H1 (cell line): ENCODE results near the gene PLEKHA5. TPM values are rescaled to one million over a fixed set of nuclear protein-coding genes. Genes with fewer than 3 reads are reported as not detected.

Experiments used
- CTCF ChIA-PET: fragments of 300-600 bp; sonication (Branson Sonifier 250); formaldehyde crosslinking; loops from one replicate; lab custom pipeline; 2021; ENCODE audit not compliant: partially characterized antibody; lab: Charles Lee
- POLR2A ChIA-PET: fragments of 300-600 bp; sonication (Branson Sonifier 250); formaldehyde crosslinking; loops from one replicate; lab custom pipeline; 2021; ENCODE audit warnings: inconsistent platforms; ENCODE audit not compliant: partially characterized antibody; lab: Charles Lee
- DNase-seq, 2 experiments: peaks; one replicate each; pipeline versions ENCODE4 v3.0.0 to v3.0.0-alpha.2; 2010 to 2022; ENCODE audit warnings: low spot score in 2 of 2, low read depth in 1 of 2, mixed read lengths in 1 of 2
- FAIRE-seq: peaks from 2 replicates; lab custom pipeline; 2011; peaks lifted over from hg19 to GRCh38; lab: Jason Lieb, UNC
- H2AFZ ChIP-seq: 2 replicates; pipeline ENCODE4 v1.8.1; 2012; ENCODE audit warnings: low read length, inconsistent platforms
- H2AK5ac ChIP-seq: 2 replicates; pipeline ENCODE4 v1.6.1; 2013; ENCODE audit warnings: low read depth, low read length
- H2BK120ac ChIP-seq: replicated peaks from 2 replicates; pipeline ENCODE3; 2013; ENCODE audit warnings: low read depth, low read length, inconsistent platforms
- H2BK12ac ChIP-seq: 2 replicates; pipeline ENCODE4 v1.6.1; 2013; ENCODE audit warnings: low read depth, low read length
- H2BK15ac ChIP-seq: 2 replicates; pipeline ENCODE4 v1.6.1; 2013; ENCODE audit warnings: low read length
- H2BK20ac ChIP-seq: 2 replicates; pipeline ENCODE4 v1.6.1; 2013; ENCODE audit warnings: low read length
- H2BK5ac ChIP-seq: 2 replicates; pipeline ENCODE4 v1.6.1; 2013; ENCODE audit warnings: low read depth, low read length
- H3K14ac ChIP-seq: 2 replicates; pipeline ENCODE4 v1.6.1; 2013; ENCODE audit warnings: inconsistent platforms; ENCODE audit not compliant: insufficient read length
- H3K18ac ChIP-seq: 2 replicates; pipeline ENCODE4 v1.6.1; 2013; ENCODE audit warnings: low read length; ENCODE audit errors: extremely low read depth
- H3K23ac ChIP-seq: 2 replicates; pipeline ENCODE4 v1.6.1; 2013; ENCODE audit warnings: inconsistent platforms; ENCODE audit not compliant: insufficient read length
- H3K23me2 ChIP-seq: 2 replicates; pipeline ENCODE4 v1.6.1; 2013; ENCODE audit warnings: low read depth, low read length
- H3K27ac ChIP-seq: 2 replicates; pipeline ENCODE4 v1.6.1; 2011; ENCODE audit warnings: low read depth, low read length, inconsistent platforms
- H3K27me3 ChIP-seq, 4 experiments: replicated peaks in 1 of 4; 1 replicate in 1 of 4; 2 replicates in 3 of 4; pipeline versions ENCODE4 v1.6.1 to v1.8.1; 2011 to 2013; ENCODE audit warnings: low read length in 3 of 4, mild to moderate bottlenecking in 3 of 4, inconsistent platforms in 2 of 4, mixed read lengths in 2 of 4, moderate library complexity in 1 of 4; ENCODE audit not compliant: control insufficient read depth in 3 of 4, insufficient read depth in 3 of 4; ENCODE audit errors: extremely low read depth in 1 of 4
- H3K36me3 ChIP-seq, 4 experiments: 2 replicates each; pipeline versions ENCODE4 v1.6.1 to v1.8.1; 2011 to 2013; ENCODE audit warnings: mild to moderate bottlenecking in 4 of 4, low read length in 3 of 4, moderate library complexity in 2 of 4, control low read depth in 1 of 4, inconsistent platforms in 1 of 4; ENCODE audit not compliant: insufficient read depth in 4 of 4, control insufficient read depth in 2 of 4
- H3K4ac ChIP-seq: replicated peaks from 2 replicates; pipeline ENCODE3; 2013; ENCODE audit warnings: low read length, low read depth, mixed read lengths, inconsistent platforms; ENCODE audit not compliant: insufficient read length
- H3K4me1 ChIP-seq, 4 experiments: replicated peaks in 1 of 4; 1 replicate in 1 of 4; 2 replicates in 3 of 4; pipeline versions ENCODE4 v1.6.1 to v1.8.1; 2011 to 2013; ENCODE audit warnings: low read length in 3 of 4, inconsistent platforms in 2 of 4, mixed read lengths in 1 of 4; ENCODE audit not compliant: insufficient read depth in 4 of 4, control insufficient read depth in 3 of 4
- H3K4me2 ChIP-seq, 2 experiments: 2 replicates each; pipeline versions ENCODE4 v1.6.1 to v1.8.1; 2011 to 2013; ENCODE audit warnings: low read depth in 2 of 2, low read length in 2 of 2, control low read depth in 1 of 2, inconsistent platforms in 1 of 2, mild to moderate bottlenecking in 1 of 2; ENCODE audit not compliant: insufficient read depth in 1 of 2
- H3K4me3 ChIP-seq, 4 experiments: fragments of 200-600, 300-600 bp in 1 of 4; sonication (generic), shearing (Covaris generic), sonication (Bioruptor Twin) in 1 of 4; 2 replicates each; pipeline versions ENCODE4 v1.5.1 to v1.8.1; 2011 to 2016; ENCODE audit warnings: low read length in 4 of 4, low read depth in 3 of 4, control low read depth in 2 of 4, inconsistent platforms in 2 of 4, mild to moderate bottlenecking in 2 of 4, mixed read lengths in 1 of 4, moderate library complexity in 1 of 4; ENCODE audit not compliant: insufficient read depth in 2 of 4; ENCODE audit errors: extremely low read depth in 1 of 4
- H3K56ac ChIP-seq: replicated peaks from 2 replicates; pipeline ENCODE3; 2013; ENCODE audit warnings: low read depth, mild to moderate bottlenecking, mixed read lengths, low read length, inconsistent platforms; ENCODE audit not compliant: insufficient read length
- H3K79me1 ChIP-seq: 2 replicates; pipeline ENCODE4 v1.6.1; 2013; ENCODE audit warnings: low read depth, low read length, control low read depth
- H3K79me2 ChIP-seq, 2 experiments: 2 replicates each; pipeline versions ENCODE4 v1.6.1 to v1.8.1; 2012 to 2013; ENCODE audit warnings: low read length in 2 of 2, mild to moderate bottlenecking in 2 of 2, inconsistent platforms in 1 of 2; ENCODE audit not compliant: insufficient read depth in 2 of 2, control insufficient read depth in 1 of 2
- H3K9ac ChIP-seq, 4 experiments: replicated peaks in 1 of 4; 1 replicate in 1 of 4; 2 replicates in 3 of 4; pipeline versions ENCODE4 v1.6.1 to v1.8.1; 2011 to 2013; ENCODE audit warnings: low read depth in 3 of 4, low read length in 3 of 4, control low read depth in 2 of 4, mild to moderate bottlenecking in 2 of 4, moderate library complexity in 2 of 4, inconsistent platforms in 1 of 4; ENCODE audit errors: extremely low read depth in 1 of 4
- H3K9me3 ChIP-seq, 2 experiments: 2 replicates each; pipeline versions ENCODE4 v1.6.1 to v1.8.1; 2012 to 2013; ENCODE audit warnings: mild to moderate bottlenecking in 2 of 2, moderate library complexity in 2 of 2, control low read depth in 1 of 2, inconsistent platforms in 1 of 2, low read depth in 1 of 2, low read length in 1 of 2, mixed read lengths in 1 of 2; ENCODE audit not compliant: insufficient read depth in 2 of 2
- H4K20me1 ChIP-seq, 2 experiments: replicated peaks in 1 of 2; 2 replicates each; pipeline versions ENCODE3 to v1.8.1; 2011 to 2013; ENCODE audit warnings: inconsistent platforms in 2 of 2, low read length in 2 of 2, mild to moderate bottlenecking in 1 of 2; ENCODE audit not compliant: insufficient read depth in 2 of 2, control insufficient read depth in 1 of 2
- H4K5ac ChIP-seq: 2 replicates; pipeline ENCODE4 v1.6.1; 2013; ENCODE audit warnings: low read length, low read depth, mixed read lengths, inconsistent platforms; ENCODE audit not compliant: insufficient read length
- H4K8ac ChIP-seq: 2 replicates; pipeline ENCODE4 v1.8.0; 2013; ENCODE audit warnings: mild to moderate bottlenecking, moderate library complexity, low read length, inconsistent platforms; ENCODE audit not compliant: insufficient read depth; ENCODE audit errors: extremely low read depth
- H4K91ac ChIP-seq: replicated peaks from 2 replicates; pipeline ENCODE3; 2013; ENCODE audit warnings: low read length, mixed read lengths, inconsistent platforms; ENCODE audit not compliant: insufficient read length
- BCL11A ChIP-seq, 2 experiments: IDR thresholded peaks; one replicate each; pipeline ENCODE4 v1.6.1; 2011; ENCODE audit warnings: low read depth in 2 of 2, low read length in 2 of 2, mild to moderate bottlenecking in 2 of 2
- CTCF ChIP-seq, 3 experiments: IDR thresholded peaks; 1 replicate in 2 of 3; 2 replicates in 1 of 3; pipeline versions ENCODE4 v1.5.1 to v1.6.1; 2011; ENCODE audit warnings: low read length in 3 of 3, mild to moderate bottlenecking in 3 of 3, inconsistent platforms in 2 of 3, low read depth in 1 of 3, moderate library complexity in 1 of 3; ENCODE audit not compliant: insufficient read depth in 1 of 3; ENCODE audit errors: control extremely low read depth in 1 of 3
- EZH2 ChIP-seq: fragments of 200-600 bp; sonication (generic); IDR thresholded peaks from 2 replicates; pipeline ENCODE4 v1.7.1; 2012; ENCODE audit warnings: low read depth, mild to moderate bottlenecking, moderate library complexity, low read length, inconsistent platforms; ENCODE audit not compliant: severe bottlenecking
- HDAC6 ChIP-seq: IDR thresholded peaks from one replicate; pipeline ENCODE4 v1.7.1; 2012; ENCODE audit warnings: low read depth, mild to moderate bottlenecking, inconsistent platforms, low read length, moderate library complexity
- KDM4A ChIP-seq: IDR thresholded peaks from one replicate; pipeline ENCODE4 v1.7.1; 2012; ENCODE audit warnings: low read depth, mild to moderate bottlenecking, moderate library complexity, low read length, inconsistent platforms; ENCODE audit not compliant: severe bottlenecking
- KDM5A ChIP-seq: fragments of 200-600 bp; IDR thresholded peaks from 2 replicates; pipeline ENCODE4 v1.7.1; 2012; ENCODE audit warnings: mild to moderate bottlenecking, low read length, inconsistent platforms, mixed read lengths
- POLR2A ChIP-seq, 2 experiments: IDR thresholded peaks; 1 replicate in 1 of 2; 2 replicates in 1 of 2; pipeline ENCODE4 v1.6.1; 2011; ENCODE audit warnings: low read depth in 2 of 2, low read length in 2 of 2, mild to moderate bottlenecking in 2 of 2; ENCODE audit errors: control extremely low read depth in 1 of 2
- SIN3A ChIP-seq, 2 experiments: IDR thresholded peaks in 1 of 2; conservative IDR thresholded peaks in 1 of 2; 2 replicates each; pipeline ENCODE4 v1.6.1; 2011 to 2012; ENCODE audit warnings: low read length in 2 of 2, improper control_type of control experiment in 1 of 2, low read depth in 1 of 2, mild to moderate bottlenecking in 1 of 2
- SP4 ChIP-seq: IDR thresholded peaks from 2 replicates; pipeline ENCODE4 v1.6.1; 2012; ENCODE audit warnings: low read length, inconsistent platforms
- SUZ12 ChIP-seq: fragments of 200-600 bp; sonication (generic); IDR thresholded peaks from 2 replicates; pipeline ENCODE4 v1.6.1; 2012; ENCODE audit warnings: mild to moderate bottlenecking, inconsistent platforms, low read length, moderate library complexity, mixed read lengths
- USF2 ChIP-seq: IDR thresholded peaks from 2 replicates; pipeline ENCODE4 v1.6.1; 2011; ENCODE audit warnings: low read length, improper control_type of control experiment
- WGBS, 2 experiments: shearing (Covaris generic) in 1 of 2; methylation state at CpG; one replicate each; pipeline versions ENCODE4 v1.1.6 to v1.1.7; 2013 to 2015; ENCODE audit warnings: low lambda C conversion rate in 2 of 2, mixed read lengths in 2 of 2, inconsistent platforms in 1 of 2, low coverage in 1 of 2, missing lambda C conversion rate in 1 of 2; ENCODE audit not compliant: insufficient replicate concordance in 2 of 2, insufficient coverage in 1 of 2, insufficient read length in 1 of 2; ENCODE audit errors: extremely low coverage in 1 of 2, missing lambda C conversion rate in 1 of 2; 5-methylcytosine and 5-hydroxymethylcytosine counted together
- polyA plus RNA-seq, 7 experiments: library from polyadenylated mRNA; depleted of rRNA in 3 of 7; stranded (reverse) in 5 of 7; unstranded in 2 of 7; fragments of >200 nt in 5 of 7; fragments of 200-250 nt in 2 of 7; gene quantifications; 1 replicate in 5 of 7; 2 replicates in 1 of 7; 4 replicates in 1 of 7; pipeline versions ENCODE4 v1.2.1 to v1.2.3, GENCODE V29; 2011 to 2013; ENCODE audit warnings: missing spikeins in 2 of 7, mixed read lengths in 2 of 7
- total RNA-seq: library from RNA; stranded (reverse); fragmentation: NEBNext Ultra II Directional; extraction: Animal tissue kit (Norgen Biotek cat#: 25700); gene quantifications from 2 replicates; pipeline ENCODE4 v1.2.1, GENCODE V29; 2021

The PLEKHA5 gene
- total and polyA plus RNA-seq, 2 of the 8 experiments (the other 6 are each of a cell fraction or from before 2014, with no cell fraction given) = 17.2 to 66.1 TPM

- H3K23me2 ChIP-seq = no peaks in the 10 kb centered on the region
- H3K27me3 ChIP-seq = no peaks in the 10 kb centered on the region
- no peak overlapping the region for H4K5ac ChIP-seq
- FAIRE-seq (no peak), DNase-seq (no peak)
- no peaks in the 10 kb centered on the region; a peak in 2 of 7 replicates for H3K4me1 ChIP-seq
- no peak overlapping the region for H3K4me2 ChIP-seq
- no peak overlapping the region for H4K8ac ChIP-seq
- no peak overlapping the region for H2AFZ ChIP-seq
- H3K14ac ChIP-seq = no peak overlapping the region
- no peaks in the 10 kb centered on the region for H3K36me3 ChIP-seq
- H3K27ac ChIP-seq = no peak overlapping the region
- no peaks in the 10 kb centered on the region for H3K9me3 ChIP-seq
- H3K4ac ChIP-seq = no peak overlapping the region
- H3K18ac ChIP-seq = no peak overlapping the region
- H2BK12ac ChIP-seq = no peak overlapping the region
- H3K9ac ChIP-seq = no peak overlapping the region
- H3K56ac ChIP-seq = no peak overlapping the region
- POLR2A ChIA-PET = no interaction called here
- CTCF ChIA-PET = interaction anchor here (0.6 to 1.3 kb wide), 2 partner anchors 14 to 24 kb away, joined by 3 read pairs; no protein-coding TSS in a partner anchor
- no peaks in the 10 kb centered on the region for H3K79me2 ChIP-seq
- H3K79me1 ChIP-seq = no peaks in the 10 kb centered on the region
- H2BK120ac ChIP-seq = no peak overlapping the region
- no peak overlapping the region for H3K23ac ChIP-seq
- H2AK5ac ChIP-seq = no peak overlapping the region
- WGBS, 2 experiments = 87% methylated on average over 4 of the region's 4 CpGs; no CpG with 5 or more reads in 1 of the 2 experiments
- no peak overlapping the region for H3K4me3 ChIP-seq
- no peak overlapping the region for H2BK20ac ChIP-seq
- H4K91ac ChIP-seq = no peak overlapping the region
- no peak overlapping the region for H2BK5ac ChIP-seq
- H4K20me1 ChIP-seq = no peaks in the 10 kb centered on the region
- no peak overlapping the region for H2BK15ac ChIP-seq
- TF ChIP-seq USF2 = no peak
- TF ChIP-seq BCL11A (IDR thresholded peaks at IDR 0.05; ENCODE audit: low read depth in 2 of 2, low read length in 2 of 2) = no peak
- TF ChIP-seq HDAC6 = no peak
- TF ChIP-seq SIN3A (conservative IDR thresholded peaks at IDR 0.05 in 1 of 2, IDR thresholded peaks at IDR 0.05 in 1 of 2; ENCODE audit: low read depth in 1 of 2, low read length in 2 of 2) = no peak
- TF ChIP-seq KDM5A = no peak
- TF ChIP-seq KDM4A = no peak
- TF ChIP-seq SUZ12 = no peak
- TF ChIP-seq CTCF (IDR thresholded peaks at IDR 0.05; ENCODE audit: control extremely low read depth in 1 of 3, insufficient read depth in 1 of 3, low read depth in 1 of 3, low read length in 3 of 3) = no peak
- TF ChIP-seq EZH2 = no peak
- TF ChIP-seq POLR2A (IDR thresholded peaks at IDR 0.05; ENCODE audit: control extremely low read depth in 1 of 2, low read depth in 2 of 2, low read length in 2 of 2) = no peak
- TF ChIP-seq SP4 = no peak
These were observed 268.0 kb downstream of the PLEKHA5 start for GRCh38 chr12:19397534-19397933.
